Astrocyte (in vitro differentiated cells and primary cell): ENCODE data around the gene AFF3. TPM values are rescaled to one million over a fixed set of nuclear protein-coding genes. Genes with fewer than 3 reads are reported as not detected.

Experiments used
- DNase-seq: peaks from one replicate; pipeline ENCODE4 v3.0.0-alpha.2; 2010; ENCODE audit warnings: low read depth
- FAIRE-seq: peaks from 2 replicates; lab custom pipeline; 2011; peaks lifted over from hg19 to GRCh38; lab: Jason Lieb, UNC
- H2AFZ ChIP-seq: 2 replicates; pipeline ENCODE4 v1.6.0; 2012; ENCODE audit warnings: low read depth, low read length, inconsistent platforms
- H3K27ac ChIP-seq: 2 replicates; pipeline ENCODE4 v1.5.1; 2011; ENCODE audit warnings: low read depth, low read length, inconsistent platforms
- H3K27me3 ChIP-seq: 2 replicates; pipeline ENCODE4 v1.6.0; 2011; ENCODE audit warnings: low read length, inconsistent platforms; ENCODE audit not compliant: insufficient read depth
- H3K36me3 ChIP-seq: 2 replicates; pipeline ENCODE4 v1.5.1; 2011; ENCODE audit warnings: low read length, inconsistent platforms; ENCODE audit not compliant: insufficient read depth
- H3K4me1 ChIP-seq: 2 replicates; pipeline ENCODE4 v1.5.1; 2011; ENCODE audit warnings: low read length, inconsistent platforms; ENCODE audit not compliant: insufficient read depth
- H3K4me2 ChIP-seq: 2 replicates; pipeline ENCODE4 v1.6.0; 2012; ENCODE audit warnings: low read length, inconsistent platforms
- H3K4me3 ChIP-seq: 2 replicates; pipeline ENCODE4 v1.5.1; 2011; ENCODE audit warnings: low read depth, mild to moderate bottlenecking, low read length, inconsistent platforms; ENCODE audit not compliant: insufficient read depth
- H3K79me2 ChIP-seq: 2 replicates; pipeline ENCODE4 v1.6.0; 2012; ENCODE audit warnings: mild to moderate bottlenecking, low read length, inconsistent platforms; ENCODE audit not compliant: insufficient read depth
- H3K9ac ChIP-seq: 2 replicates; pipeline ENCODE4 v1.6.0; 2012; ENCODE audit warnings: mild to moderate bottlenecking, low read length, inconsistent platforms
- H3K9me3 ChIP-seq: 2 replicates; pipeline ENCODE4 v1.5.1; 2012; ENCODE audit warnings: low read depth, mild to moderate bottlenecking, low read length, inconsistent platforms; ENCODE audit not compliant: insufficient read depth
- H4K20me1 ChIP-seq: 2 replicates; pipeline ENCODE4 v1.6.0; 2012; ENCODE audit warnings: low read length, inconsistent platforms; ENCODE audit not compliant: insufficient read depth
- H3K27ac Mint-ChIP-seq: one replicate; pipeline ENCODE4 v1.8.0; 2021; ENCODE audit warnings: mild to moderate bottlenecking, mixed read lengths; ENCODE audit not compliant: unreplicated experiment
- H3K27me3 Mint-ChIP-seq: one replicate; pipeline ENCODE4 v1.8.0; 2021; ENCODE audit warnings: low read depth, mixed read lengths; ENCODE audit not compliant: unreplicated experiment
- H3K36me3 Mint-ChIP-seq: one replicate; pipeline ENCODE4 v1.8.0; 2021; ENCODE audit warnings: low read depth, mixed read lengths; ENCODE audit not compliant: unreplicated experiment
- H3K4me1 Mint-ChIP-seq: one replicate; pipeline ENCODE4 v1.8.0; 2021; ENCODE audit warnings: low read depth, mixed read lengths; ENCODE audit not compliant: unreplicated experiment
- H3K4me3 Mint-ChIP-seq: one replicate; pipeline ENCODE4 v1.8.0; 2021; ENCODE audit warnings: mild to moderate bottlenecking, moderate library complexity, mixed read lengths; ENCODE audit not compliant: unreplicated experiment
- H3K9me3 Mint-ChIP-seq: one replicate; pipeline ENCODE4 v1.8.0; 2021; ENCODE audit warnings: mild to moderate bottlenecking, mixed read lengths; ENCODE audit not compliant: unreplicated experiment
- EZH2 ChIP-seq: IDR thresholded peaks from 2 replicates; pipeline ENCODE4 v1.6.1; 2012; ENCODE audit warnings: mild to moderate bottlenecking, low read length, inconsistent platforms; ENCODE audit not compliant: insufficient read depth
- total RNA-seq: library from RNA; stranded (reverse); gene quantifications from 2 replicates; pipeline ENCODE4 v1.2.1, GENCODE V29; 2021
- TF ChIP-seq, protein P1 (sequence below): IDR thresholded peaks from 2 replicates; pipeline ENCODE4 v1.5.1; 2011; ENCODE audit warnings: low read depth, mild to moderate bottlenecking, inconsistent platforms, low read length, moderate library complexity; ENCODE audit not compliant: insufficient read depth

The AFF3 gene
- total RNA-seq, 1 donor from 2014 or later: 14.7 TPM

DNA sequence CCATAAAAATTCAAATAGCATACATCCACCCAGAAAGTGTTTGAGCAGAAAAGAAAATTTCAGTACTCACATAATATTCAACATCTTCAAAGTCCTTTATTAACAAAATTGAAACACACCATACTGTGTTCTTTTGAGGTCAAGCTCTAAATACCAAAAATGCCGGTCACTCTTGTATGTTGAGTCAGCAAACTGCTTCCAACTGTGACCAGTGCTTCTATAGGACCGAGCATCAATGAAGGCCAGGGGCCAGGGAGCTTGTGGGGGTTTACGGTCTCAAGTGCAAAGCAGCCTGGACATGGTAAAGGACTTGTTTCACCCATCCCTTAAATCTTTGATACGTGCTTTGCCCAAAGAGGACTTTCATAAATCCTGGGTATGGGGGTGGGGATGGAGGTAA lies 539.9 kb downstream of the AFF3 start:
- no peaks in the 10 kb centered on the region for H3K27me3 ChIP-seq
- peak; percentile 52 for FAIRE-seq
- H3K36me3 ChIP-seq: no peaks in the 10 kb centered on the region
- H4K20me1 ChIP-seq: no peaks in the 10 kb centered on the region
- no peak overlapping the region for H3K4me3 Mint-ChIP-seq
- H3K4me1 ChIP-seq: peaks cover 28% of the 10 kb centered on the region
- H3K27ac ChIP-seq: peak overlapping the region; percentile 19
- peaks cover 45% of the 10 kb centered on the region for H3K4me1 Mint-ChIP-seq
- no peaks in the 10 kb centered on the region for H3K9me3 Mint-ChIP-seq
- no peaks in the 10 kb centered on the region for H3K9me3 ChIP-seq
- peak overlapping the region; percentile 5 for H3K9ac ChIP-seq
- peak; percentile 84 for DNase-seq
- H3K36me3 Mint-ChIP-seq: peaks cover 2% of the 10 kb centered on the region
- no peaks in the 10 kb centered on the region for H3K27me3 Mint-ChIP-seq
- no peak for TF ChIP-seq EZH2
- TF ChIP-seq, protein P1, sequence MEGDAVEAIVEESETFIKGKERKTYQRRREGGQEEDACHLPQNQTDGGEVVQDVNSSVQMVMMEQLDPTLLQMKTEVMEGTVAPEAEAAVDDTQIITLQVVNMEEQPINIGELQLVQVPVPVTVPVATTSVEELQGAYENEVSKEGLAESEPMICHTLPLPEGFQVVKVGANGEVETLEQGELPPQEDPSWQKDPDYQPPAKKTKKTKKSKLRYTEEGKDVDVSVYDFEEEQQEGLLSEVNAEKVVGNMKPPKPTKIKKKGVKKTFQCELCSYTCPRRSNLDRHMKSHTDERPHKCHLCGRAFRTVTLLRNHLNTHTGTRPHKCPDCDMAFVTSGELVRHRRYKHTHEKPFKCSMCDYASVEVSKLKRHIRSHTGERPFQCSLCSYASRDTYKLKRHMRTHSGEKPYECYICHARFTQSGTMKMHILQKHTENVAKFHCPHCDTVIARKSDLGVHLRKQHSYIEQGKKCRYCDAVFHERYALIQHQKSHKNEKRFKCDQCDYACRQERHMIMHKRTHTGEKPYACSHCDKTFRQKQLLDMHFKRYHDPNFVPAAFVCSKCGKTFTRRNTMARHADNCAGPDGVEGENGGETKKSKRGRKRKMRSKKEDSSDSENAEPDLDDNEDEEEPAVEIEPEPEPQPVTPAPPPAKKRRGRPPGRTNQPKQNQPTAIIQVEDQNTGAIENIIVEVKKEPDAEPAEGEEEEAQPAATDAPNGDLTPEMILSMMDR: no peak
- no peaks in the 10 kb centered on the region for H3K79me2 ChIP-seq
- H2AFZ ChIP-seq: no peak overlapping the region
- H3K27ac Mint-ChIP-seq: peak overlapping the region; percentile 72
- H3K4me2 ChIP-seq: peak overlapping the region; percentile 61
- no peak overlapping the region for H3K4me3 ChIP-seq

DNA sequence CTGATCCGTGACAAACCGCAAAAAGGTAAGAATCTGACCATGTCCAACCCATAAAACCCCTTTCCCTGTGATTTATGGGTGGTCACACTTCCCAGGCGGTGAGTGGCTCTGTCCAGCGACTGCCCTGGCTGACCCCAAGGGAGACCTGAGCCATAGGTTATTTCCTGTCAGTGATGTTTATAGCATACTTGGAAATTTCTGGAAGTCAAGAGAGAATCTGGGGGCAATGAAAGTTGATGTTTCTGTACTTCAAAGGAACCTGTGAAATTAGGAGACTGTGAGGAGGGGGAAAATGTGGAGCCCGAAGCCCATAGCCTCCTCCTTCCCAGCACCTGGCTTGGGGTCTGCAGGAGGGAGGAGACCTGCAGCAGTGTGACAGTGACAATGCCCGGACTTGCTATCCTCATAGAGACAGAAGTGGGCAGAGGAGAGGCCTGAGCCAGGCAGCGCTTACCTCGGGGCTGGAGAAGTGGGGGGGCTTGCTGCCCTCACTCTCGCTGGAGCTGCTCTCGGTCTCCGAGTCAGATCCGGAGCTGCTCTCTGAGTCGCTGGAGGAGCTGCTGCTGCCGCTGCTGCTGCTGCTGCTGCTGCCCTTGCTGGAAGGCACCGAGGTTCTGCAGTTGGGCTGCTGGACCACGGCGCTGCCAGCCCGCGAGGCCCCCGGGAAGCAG lies 541.3 kb downstream of the AFF3 start:
- Histone ChIP-seq H3K4me1 (peaks cover 33% of the 10 kb centered on the region), H4K20me1 (no peaks in the 10 kb centered on the region), H3K4me2 (peak overlapping the region; percentile 61), H3K9me3 (no peaks in the 10 kb centered on the region), H3K27ac (no peak overlapping the region), H3K36me3 (no peaks in the 10 kb centered on the region), H3K79me2 (no peaks in the 10 kb centered on the region), H3K4me3 (no peak overlapping the region), H3K27me3 (no peaks in the 10 kb centered on the region), H2AFZ (peak overlapping the region; percentile 2), H3K9ac (no peak overlapping the region)
- Mint-ChIP-seq H3K36me3 (peaks cover 2% of the 10 kb centered on the region), H3K4me1 (peaks cover 46% of the 10 kb centered on the region), H3K27me3 (no peaks in the 10 kb centered on the region), H3K4me3 (no peak overlapping the region), H3K9me3 (no peaks in the 10 kb centered on the region), H3K27ac (no peak overlapping the region)
- FAIRE-seq: no peak
- DNase-seq: peak; percentile 12
- TF ChIP-seq EZH2: no peak
- TF ChIP-seq, protein P1: no peak

DNA sequence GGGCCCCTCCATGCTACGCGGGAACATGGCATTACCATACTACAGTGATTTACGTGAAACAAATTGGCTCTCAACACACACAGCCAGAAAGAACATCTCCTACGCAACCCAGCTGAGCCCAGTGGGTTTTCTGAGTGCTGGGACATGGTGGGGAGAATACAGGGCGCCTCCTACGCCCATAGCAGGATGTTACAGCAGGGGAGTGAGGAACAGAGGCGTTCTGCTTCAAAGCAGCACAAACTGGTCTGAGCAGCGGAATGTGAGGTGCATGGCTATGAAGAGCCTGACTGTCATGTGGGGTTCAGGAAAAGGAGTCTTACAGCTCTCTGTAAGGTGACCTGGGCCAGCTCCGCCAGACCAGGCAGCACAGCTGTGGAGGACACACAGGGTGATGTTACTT lies 543.9 kb downstream of the AFF3 start:
- H2AFZ ChIP-seq: no peak overlapping the region
- H3K4me1 ChIP-seq: peaks cover 33% of the 10 kb centered on the region
- no peak overlapping the region for H3K9ac ChIP-seq
- no peaks in the 10 kb centered on the region for H3K79me2 ChIP-seq
- H3K9me3 ChIP-seq: no peaks in the 10 kb centered on the region
- TF ChIP-seq EZH2: no peak
- TF ChIP-seq, protein P1: no peak
- FAIRE-seq (no peak), DNase-seq (no peak)
- Mint-ChIP-seq H3K9me3 (no peaks in the 10 kb centered on the region), H3K27ac (no peak overlapping the region), H3K27me3 (peaks cover 2% of the 10 kb centered on the region), H3K4me1 (peaks cover 37% of the 10 kb centered on the region), H3K4me3 (no peak overlapping the region), H3K36me3 (peaks cover 7% of the 10 kb centered on the region)
- no peak overlapping the region for H3K4me2 ChIP-seq
- no peaks in the 10 kb centered on the region for H3K27me3 ChIP-seq
- H3K36me3 ChIP-seq: no peaks in the 10 kb centered on the region
- no peak overlapping the region for H3K27ac ChIP-seq
- H4K20me1 ChIP-seq: no peaks in the 10 kb centered on the region
- no peak overlapping the region for H3K4me3 ChIP-seq
